Lower leg skin (tissue), 3 donors: ENCODE results near the gene TBC1D10A.

Experiments used
- CTCF ChIP-seq, 3 donors: fragments of 450-650 bp; IDR thresholded peaks; one replicate each; pipeline ENCODE4 v1.5.1; 2016; ENCODE audit warnings: antibody characterized with exemption in 3 of 3, mild to moderate bottlenecking in 3 of 3, moderate library complexity in 2 of 3
- POLR2A ChIP-seq, 2 donors: fragments of 450-650 bp; IDR thresholded peaks; one replicate each; pipeline ENCODE4 v1.6.1; 2016 to 2017; ENCODE audit warnings: antibody characterized with exemption in 2 of 2, mild to moderate bottlenecking in 1 of 2, moderate library complexity in 1 of 2

- no peak for TF ChIP-seq POLR2A (IDR thresholded peaks at IDR 0.05)
- no peak for TF ChIP-seq CTCF (IDR thresholded peaks at IDR 0.05)
These were observed 33.7 kb downstream of the TBC1D10A start for GRCh38 chr22:30293026-30293425.
